Measurements from ENCODE around the gene PPM1E. TPM values are rescaled to one million over a fixed set of nuclear protein-coding genes. Genes with fewer than 3 reads are reported as not detected.
"Not testable (repeated sequence)": the region's sequence is repeated elsewhere in the genome, so short reads cannot be mapped to it uniquely, and the experiment has no call there.

Gene PPM1E
- not detected for total RNA-seq

DNA sequence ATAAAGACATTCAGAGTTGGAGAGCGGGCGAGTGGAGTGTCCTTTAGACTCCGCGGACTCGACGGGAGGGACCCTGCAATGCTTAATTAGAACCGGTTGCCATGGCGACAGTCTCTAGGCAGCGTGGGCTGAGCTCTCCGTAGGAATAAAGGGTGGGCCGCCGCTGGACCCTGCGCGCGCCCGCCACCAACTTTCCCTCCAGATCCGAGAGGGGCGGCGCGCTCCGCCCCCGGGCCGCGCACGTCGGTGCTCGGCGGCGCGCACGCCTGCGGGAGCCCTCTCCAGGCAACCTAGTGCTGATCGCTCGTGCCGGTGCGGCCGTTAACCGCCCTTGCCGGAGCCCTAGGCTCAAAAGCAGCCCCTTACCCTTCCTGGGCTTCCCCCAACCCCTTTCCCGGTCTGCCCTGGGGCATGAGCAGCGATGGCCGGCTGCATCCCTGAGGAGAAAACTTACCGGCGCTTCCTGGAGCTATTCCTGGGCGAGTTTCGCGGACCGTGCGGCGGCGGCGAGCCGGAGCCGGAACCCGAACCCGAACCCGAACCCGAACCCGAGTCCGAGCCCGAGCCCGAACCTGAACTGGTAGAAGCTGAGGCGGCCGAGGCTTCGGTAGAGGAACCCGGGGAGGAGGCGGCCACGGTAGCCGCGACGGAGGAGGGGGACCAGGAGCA lies at the start of gene PPM1E:
PPM1E (plus strand) TSS at position 278 of the 669 bp plus-strand sequence.
- H3K27me3 ChIP-seq (ENCODE audit: insufficient read depth, low read length), result peaks cover 70% of the 10 kb centered on the region

GRCh38 chr17:58706351-58707140 lies 49.1 kb upstream of the PPM1E start:
- Histone ChIP-seq H3K9me3 (ENCODE audit: low read depth, low read length) (no peaks in the 10 kb centered on the region), H3K27me3 (ENCODE audit: insufficient read depth, low read length) (no peaks in the 10 kb centered on the region), H3K4me3 (ENCODE audit: low read length) (no peak overlapping the region), H3K4me1 (ENCODE audit: insufficient read depth, low read length) (no peaks in the 10 kb centered on the region)

More for the DNA sequence above, at the start of gene PPM1E:
- peak within 1 kb of the TSS; percentile 35 for H3K4me3 ChIP-seq (ENCODE audit: low read length)
- peaks cover 19% of the 10 kb centered on the region for H3K4me1 ChIP-seq (ENCODE audit: insufficient read depth, low read length)
- no peaks in the 10 kb centered on the region for H3K9me3 ChIP-seq (ENCODE audit: low read depth, low read length)

- H3K4me1 ChIP-seq (ENCODE audit: insufficient read depth, low read length), result no peaks in the 10 kb centered on the region
- H3K4me3 ChIP-seq (ENCODE audit: low read length), result no peak overlapping the region
- no peaks in the 10 kb centered on the region for H3K9me3 ChIP-seq (ENCODE audit: low read depth, low read length)
- no peaks in the 10 kb centered on the region for H3K27me3 ChIP-seq (ENCODE audit: insufficient read depth, low read length)
These were observed 44.6 kb upstream of the PPM1E start for GRCh38 chr17:58710948-58711552.

GRCh38 chr17:58722274-58722673 lies 33.4 kb upstream of the PPM1E start:
- Histone ChIP-seq H3K4me3 (ENCODE audit: low read length) (no peak overlapping the region), H3K27me3 (ENCODE audit: insufficient read depth, low read length) (no peaks in the 10 kb centered on the region), H3K9me3 (ENCODE audit: low read depth, low read length) (no peaks in the 10 kb centered on the region), H3K4me1 (ENCODE audit: insufficient read depth, low read length) (no peaks in the 10 kb centered on the region)

DNA sequence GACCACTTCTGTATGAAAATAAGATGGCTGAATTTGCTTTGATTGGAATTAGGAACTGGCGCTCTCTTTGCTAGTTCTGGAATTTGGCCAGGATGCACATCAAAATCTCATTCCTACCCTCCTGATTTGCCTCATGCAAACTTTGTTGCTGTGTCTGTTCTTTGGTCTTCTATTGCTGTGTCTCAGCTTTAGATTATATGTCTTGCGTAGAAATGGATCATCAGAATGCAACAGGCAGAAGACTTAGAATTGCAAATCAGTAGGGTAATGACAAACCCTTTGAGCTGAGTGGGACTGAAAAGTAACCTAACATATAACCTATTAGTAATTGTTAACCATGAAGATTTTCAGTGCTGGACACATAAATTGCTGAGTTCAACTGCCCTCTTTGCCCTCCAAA lies 33.0 kb upstream of the PPM1E start:
- Histone ChIP-seq H3K4me3 (ENCODE audit: low read length) (no peak overlapping the region), H3K4me1 (ENCODE audit: insufficient read depth, low read length) (no peaks in the 10 kb centered on the region), H3K27me3 (ENCODE audit: insufficient read depth, low read length) (no peaks in the 10 kb centered on the region), H3K9me3 (ENCODE audit: low read depth, low read length) (no peaks in the 10 kb centered on the region)

- H3K4me1 ChIP-seq (ENCODE audit: insufficient read depth, low read length), result no peaks in the 10 kb centered on the region
- no peaks in the 10 kb centered on the region for H3K27me3 ChIP-seq (ENCODE audit: insufficient read depth, low read length)
- H3K9me3 ChIP-seq (ENCODE audit: low read depth, low read length), result no peaks in the 10 kb centered on the region
- H3K4me3 ChIP-seq (ENCODE audit: low read length), result no peak overlapping the region
These were observed 26.9 kb upstream of the PPM1E start for GRCh38 chr17:58728798-58729197.

DNA sequence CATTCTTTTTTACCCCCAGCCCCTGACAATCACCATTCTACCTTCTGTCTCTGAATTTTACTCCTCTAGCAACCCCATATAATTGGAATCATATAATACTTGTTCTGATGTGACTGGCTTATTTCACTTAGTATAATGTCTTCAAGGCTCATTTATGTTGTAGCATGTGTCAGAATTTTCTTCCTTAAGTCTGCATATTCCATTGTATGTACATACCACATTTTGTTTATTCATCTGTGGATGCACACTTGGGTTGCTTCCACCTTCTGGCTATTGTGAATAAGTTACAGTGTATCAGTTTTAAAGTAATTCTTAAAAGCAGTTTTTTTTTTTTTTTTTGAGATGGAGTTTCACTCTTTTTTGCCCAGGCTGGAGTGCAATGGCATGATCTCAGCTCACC lies 24.7 kb upstream of the PPM1E start:
- Histone ChIP-seq H3K4me3 (ENCODE audit: low read length) (no peak overlapping the region), H3K27me3 (ENCODE audit: insufficient read depth, low read length) (no peaks in the 10 kb centered on the region), H3K4me1 (ENCODE audit: insufficient read depth, low read length) (no peaks in the 10 kb centered on the region), H3K9me3 (ENCODE audit: low read depth, low read length) (no peaks in the 10 kb centered on the region)

DNA sequence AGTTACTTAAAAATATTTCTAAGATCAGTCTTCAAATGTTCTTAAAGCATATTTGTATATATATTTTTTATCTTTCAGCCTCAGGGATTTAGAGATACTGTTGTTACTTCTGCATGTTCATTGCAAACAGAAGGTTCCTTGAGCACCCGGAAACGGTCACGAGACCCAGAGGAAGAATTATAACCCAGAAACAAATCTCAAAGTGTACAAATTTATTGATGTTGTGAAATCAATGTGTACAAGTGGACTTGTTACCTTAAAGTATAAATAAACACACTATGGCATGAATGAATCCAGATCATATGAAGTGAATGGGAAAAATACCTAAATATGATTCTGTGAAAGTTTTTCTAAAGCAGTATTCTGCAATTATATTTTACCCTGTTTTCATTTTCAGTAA lies 21.6 kb upstream of the PPM1E start:
- H3K4me1 ChIP-seq (ENCODE audit: insufficient read depth, low read length), result no peaks in the 10 kb centered on the region
- no peaks in the 10 kb centered on the region for H3K27me3 ChIP-seq (ENCODE audit: insufficient read depth, low read length)
- no peak overlapping the region for H3K4me3 ChIP-seq (ENCODE audit: low read length)
- no peaks in the 10 kb centered on the region for H3K9me3 ChIP-seq (ENCODE audit: low read depth, low read length)

DNA sequence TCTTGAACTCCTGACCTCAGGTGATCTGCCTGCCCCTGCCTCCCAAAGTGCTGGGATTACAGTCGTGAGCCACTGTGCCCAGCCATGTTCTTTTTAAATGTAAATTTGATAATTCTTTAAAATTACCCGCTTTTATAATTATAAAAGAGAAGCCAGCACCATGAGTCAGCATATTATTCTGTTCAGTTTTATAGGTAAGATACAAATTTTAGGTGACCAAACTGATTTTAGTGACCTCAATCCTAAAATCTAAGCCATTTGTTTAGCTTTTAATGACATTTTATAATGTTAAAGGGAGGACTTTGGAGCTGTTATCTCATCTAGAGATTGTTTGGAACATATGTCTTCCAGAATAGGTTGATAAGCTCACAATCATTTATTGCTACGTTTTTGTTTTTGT lies 20.8 kb upstream of the PPM1E start:
- Histone ChIP-seq H3K4me1 (ENCODE audit: insufficient read depth, low read length) (no peaks in the 10 kb centered on the region), H3K27me3 (ENCODE audit: insufficient read depth, low read length) (no peaks in the 10 kb centered on the region), H3K9me3 (ENCODE audit: low read depth, low read length) (no peaks in the 10 kb centered on the region), H3K4me3 (ENCODE audit: low read length) (no peak overlapping the region)

GRCh38 chr17:58741121-58741625 lies 14.5 kb upstream of the PPM1E start:
- Histone ChIP-seq H3K4me3 (ENCODE audit: low read length) (no peak overlapping the region), H3K4me1 (ENCODE audit: insufficient read depth, low read length) (no peaks in the 10 kb centered on the region), H3K9me3 (ENCODE audit: low read depth, low read length) (no peaks in the 10 kb centered on the region), H3K27me3 (ENCODE audit: insufficient read depth, low read length) (no peaks in the 10 kb centered on the region)

DNA sequence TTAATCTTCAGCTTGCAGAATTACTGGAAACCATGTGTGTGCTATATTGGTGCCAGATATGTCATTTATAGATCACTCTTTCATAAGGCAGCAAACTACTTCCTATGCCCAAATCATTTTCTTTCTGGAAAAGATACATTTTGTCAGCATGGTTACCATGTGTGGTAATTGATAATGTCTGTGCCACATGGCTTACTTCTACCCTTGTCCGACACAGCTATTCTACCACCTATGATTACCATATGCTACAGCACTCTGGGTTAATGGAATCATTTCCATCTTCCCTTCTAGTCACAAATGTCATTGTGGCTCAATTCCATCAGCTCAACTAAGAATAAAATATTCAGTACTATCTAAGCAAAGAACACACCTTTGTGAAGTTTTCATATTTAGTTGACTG lies 8.0 kb upstream of the PPM1E start:
- Histone ChIP-seq H3K9me3 (ENCODE audit: low read depth, low read length) (no peaks in the 10 kb centered on the region), H3K27me3 (ENCODE audit: insufficient read depth, low read length) (peaks cover under 1% of the 10 kb centered on the region), H3K4me3 (ENCODE audit: low read length) (no peak overlapping the region), H3K4me1 (ENCODE audit: insufficient read depth, low read length) (no peaks in the 10 kb centered on the region)

GRCh38 chr17:58749627-58750026 lies 6.0 kb upstream of the PPM1E start:
- not testable (repeated sequence) for H3K4me1 ChIP-seq (ENCODE audit: insufficient read depth, low read length); H3K4me3 ChIP-seq (ENCODE audit: low read length); H3K9me3 ChIP-seq (ENCODE audit: low read depth, low read length)
- peaks cover 14% of the 10 kb centered on the region for H3K27me3 ChIP-seq (ENCODE audit: insufficient read depth, low read length)

DNA sequence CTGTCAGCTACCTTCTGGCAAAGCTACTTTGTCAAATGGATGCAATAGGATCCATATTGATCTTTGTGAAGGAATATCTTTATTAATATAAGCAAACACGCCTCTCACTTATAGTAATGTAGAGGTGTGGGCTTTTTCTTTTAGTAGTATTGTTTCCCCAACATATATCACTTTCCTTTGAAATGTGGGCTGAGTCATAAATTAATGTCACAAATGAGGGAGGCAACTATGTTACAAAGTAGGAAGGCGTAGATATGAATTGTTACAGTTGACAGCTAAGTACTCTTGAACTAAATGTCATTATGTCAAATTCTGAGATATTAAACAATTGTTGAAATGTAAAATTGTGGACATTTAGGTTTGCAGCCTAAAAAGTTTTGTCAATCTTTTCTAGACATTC lies 2.6 kb upstream of the PPM1E start:
- Histone ChIP-seq H3K4me1 (ENCODE audit: insufficient read depth, low read length) (peaks cover 19% of the 10 kb centered on the region), H3K27me3 (ENCODE audit: insufficient read depth, low read length) (peaks cover 45% of the 10 kb centered on the region), H3K9me3 (ENCODE audit: low read depth, low read length) (no peaks in the 10 kb centered on the region), H3K4me3 (ENCODE audit: low read length) (no peak overlapping the region)

DNA sequence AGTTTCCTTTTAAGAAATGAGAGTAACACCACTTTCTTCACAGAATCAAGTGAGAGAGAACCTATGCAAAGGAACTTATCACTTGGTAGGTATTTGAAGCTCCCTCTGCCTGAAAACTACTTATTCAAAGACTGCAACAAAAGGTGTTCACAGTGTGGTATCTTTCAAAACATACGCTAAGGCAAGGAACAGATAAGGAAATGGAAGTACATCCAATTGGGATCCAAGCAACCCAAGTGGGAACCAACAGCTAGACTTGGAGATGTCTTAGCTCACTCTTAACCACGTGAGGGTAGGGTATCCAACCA lies 431 bp upstream of the PPM1E start:
- H3K9me3 ChIP-seq (ENCODE audit: low read depth, low read length), result no peaks in the 10 kb centered on the region
- H3K4me3 ChIP-seq (ENCODE audit: low read length), result peak overlapping the region; percentile 35
- H3K27me3 ChIP-seq (ENCODE audit: insufficient read depth, low read length), result peaks cover 66% of the 10 kb centered on the region
- H3K4me1 ChIP-seq (ENCODE audit: insufficient read depth, low read length), result peaks cover 19% of the 10 kb centered on the region

DNA sequence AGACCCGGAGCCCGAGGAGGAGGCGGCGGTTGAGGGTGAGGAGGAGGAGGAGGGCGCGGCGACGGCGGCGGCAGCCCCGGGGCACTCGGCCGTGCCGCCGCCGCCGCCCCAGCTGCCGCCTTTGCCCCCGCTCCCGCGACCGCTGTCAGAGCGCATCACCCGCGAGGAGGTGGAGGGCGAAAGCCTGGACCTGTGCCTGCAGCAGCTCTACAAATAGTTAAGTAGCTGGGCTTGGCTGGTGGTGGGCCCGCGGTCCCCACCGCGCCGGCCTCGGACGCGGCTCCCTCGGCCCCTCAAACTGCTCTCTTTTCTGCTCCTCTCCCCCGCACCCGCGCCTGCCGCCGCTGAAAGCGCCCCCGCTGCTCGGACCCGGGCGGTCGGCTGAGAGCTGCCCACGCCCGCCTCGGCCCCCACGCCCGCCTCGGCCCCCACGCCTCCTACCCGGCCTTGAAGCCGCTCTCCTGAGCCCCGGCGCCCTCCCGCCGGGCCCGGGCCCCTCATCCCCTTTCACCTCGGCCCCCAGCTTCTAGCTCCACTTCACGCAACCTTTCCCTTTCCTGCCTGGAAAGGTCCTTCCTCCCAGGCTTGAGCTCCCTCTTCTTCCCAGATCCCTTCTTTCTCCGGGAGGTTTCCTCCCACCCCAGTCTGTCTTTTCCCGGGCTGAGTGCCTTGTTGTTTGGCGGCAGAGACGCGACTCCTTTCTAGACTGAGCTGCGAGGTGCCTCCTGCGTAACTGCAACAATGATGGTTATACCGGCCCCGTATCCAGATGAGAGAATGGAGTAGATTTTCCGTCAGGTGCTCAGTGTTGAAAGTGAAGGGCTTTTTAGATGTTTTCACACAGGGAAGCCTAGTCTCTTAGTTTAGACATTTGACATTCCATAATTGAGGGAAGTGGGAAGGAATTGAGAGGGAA lies 850 bp downstream of the PPM1E start:
- Histone ChIP-seq H3K4me1 (ENCODE audit: insufficient read depth, low read length) (peaks cover 19% of the 10 kb centered on the region), H3K9me3 (ENCODE audit: low read depth, low read length) (no peaks in the 10 kb centered on the region), H3K27me3 (ENCODE audit: insufficient read depth, low read length) (peaks cover 77% of the 10 kb centered on the region), H3K4me3 (ENCODE audit: low read length) (peak overlapping the region; percentile 35)

Measured in mononuclear cell (primary cell).